ENCODE measurements around the gene SAMD11.

DNA sequence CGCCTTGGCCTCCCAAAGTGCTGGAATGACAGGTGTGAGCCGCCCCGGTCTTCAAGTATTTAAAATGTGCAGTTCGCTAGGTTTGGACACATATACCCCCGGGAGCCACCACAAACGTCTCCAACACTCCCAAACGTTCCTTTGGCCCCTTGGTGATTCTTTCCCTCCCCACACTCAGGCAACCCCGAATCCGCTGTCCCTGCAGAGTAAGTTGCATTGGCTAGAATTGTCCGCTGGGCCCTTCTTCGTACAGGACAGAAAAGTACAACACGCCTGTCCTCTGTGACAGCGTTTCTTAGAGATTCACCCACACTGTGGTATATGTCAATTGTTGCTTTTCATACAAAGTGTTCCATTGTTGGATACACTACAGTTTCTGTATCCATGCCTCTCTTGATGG, 61.4 kb downstream of the SAMD11 start:
- TF ChIP-seq ZNF274 (IDR thresholded peaks at IDR 0.05; ENCODE audit: low read depth, low read length) (no peak), YY1 (IDR thresholded peaks at IDR 0.05; ENCODE audit: insufficient read depth, insufficient read length) (no peak)
